Measurements from ENCODE around the gene MOV10. TPM values are rescaled to one million over a fixed set of nuclear protein-coding genes. Genes with fewer than 3 reads are reported as not detected.
A peak's percentile ranks its signal among the peaks of the same experiment; 100 is the strongest.

Gene MOV10
- total and polyA plus RNA-seq, 2 donors: 27.5 to 36.1 TPM

GRCh38 chr1:112686835-112687234 is 12.4 kb downstream of the MOV10 start:
- H3K36me3 ChIP-seq (ENCODE audit: insufficient read depth): no peaks in the 10 kb centered on the region
- H3K4me3 ChIP-seq (ENCODE audit: low read depth, low read length): no peak overlapping the region
- H3K27ac ChIP-seq (ENCODE audit: low read depth): no peak overlapping the region
- no peak for DNase-seq (ENCODE audit: extremely low spot score)
- H3K4me1 ChIP-seq (ENCODE audit: insufficient read depth): peaks cover 2% of the 10 kb centered on the region
- 93% methylated on average over 4 of the region's 4 CpGs for WGBS

GRCh38 chr1:112687361-112687760 is 12.9 kb downstream of the MOV10 start:
- Histone ChIP-seq H3K4me3 (ENCODE audit: low read depth, low read length) (no peak overlapping the region), H3K27ac (ENCODE audit: low read depth) (peak overlapping the region; percentile 76), H3K4me1 (ENCODE audit: insufficient read depth) (peaks cover 2% of the 10 kb centered on the region), H3K36me3 (ENCODE audit: insufficient read depth) (no peaks in the 10 kb centered on the region)
- DNase-seq (ENCODE audit: extremely low spot score): no peak
- 79% methylated on average over 4 of the region's 4 CpGs for WGBS

- Histone ChIP-seq H3K4me3 (ENCODE audit: low read depth, low read length) (no peak overlapping the region), H3K4me1 (ENCODE audit: insufficient read depth) (peaks cover 2% of the 10 kb centered on the region), H3K27ac (ENCODE audit: low read depth) (peak overlapping the region; percentile 76), H3K36me3 (ENCODE audit: insufficient read depth) (no peaks in the 10 kb centered on the region)
- no peak for DNase-seq (ENCODE audit: extremely low spot score)
- WGBS: 86% methylated on average over 13 of the region's 13 CpGs
Observed at GRCh38 chr1:112687785-112688496, 13.5 kb downstream of the MOV10 start.

GRCh38 chr1:112688781-112689193 is 14.3 kb downstream of the MOV10 start:
- H3K36me3 ChIP-seq (ENCODE audit: insufficient read depth): no peaks in the 10 kb centered on the region

GRCh38 chr1:112689196-112689841 is 14.9 kb downstream of the MOV10 start:
- peaks cover 2% of the 10 kb centered on the region for H3K4me1 ChIP-seq (ENCODE audit: insufficient read depth)
- WGBS: 90% methylated on average over 9 of the region's 9 CpGs
- no peaks in the 10 kb centered on the region for H3K36me3 ChIP-seq (ENCODE audit: insufficient read depth)
- no peak overlapping the region for H3K27ac ChIP-seq (ENCODE audit: low read depth)
- no peak overlapping the region for H3K4me3 ChIP-seq (ENCODE audit: low read depth, low read length)
- DNase-seq (ENCODE audit: extremely low spot score): no peak

More at GRCh38 chr1:112688781-112689193, 14.3 kb downstream of the MOV10 start:
- no peak overlapping the region for H3K27ac ChIP-seq (ENCODE audit: low read depth)
- DNase-seq (ENCODE audit: extremely low spot score): no peak
- H3K4me1 ChIP-seq (ENCODE audit: insufficient read depth): peaks cover 2% of the 10 kb centered on the region
- no peak overlapping the region for H3K4me3 ChIP-seq (ENCODE audit: low read depth, low read length)
- 64% methylated on average over 13 of the region's 13 CpGs for WGBS

GRCh38 chr1:112689842-112690237 is 15.4 kb downstream of the MOV10 start:
- H3K4me1 ChIP-seq (ENCODE audit: insufficient read depth): peaks cover 2% of the 10 kb centered on the region
- peaks cover 3% of the 10 kb centered on the region for H3K36me3 ChIP-seq (ENCODE audit: insufficient read depth)
- 91% methylated on average over 11 of the region's 11 CpGs for WGBS
- H3K4me3 ChIP-seq (ENCODE audit: low read depth, low read length): no peak overlapping the region
- no peak overlapping the region for H3K27ac ChIP-seq (ENCODE audit: low read depth)
- DNase-seq (ENCODE audit: extremely low spot score): no peak

- Histone ChIP-seq H3K27ac (ENCODE audit: low read depth) (no peak overlapping the region), H3K36me3 (ENCODE audit: insufficient read depth) (peaks cover 4% of the 10 kb centered on the region), H3K4me1 (ENCODE audit: insufficient read depth) (peaks cover 1% of the 10 kb centered on the region), H3K4me3 (ENCODE audit: low read depth, low read length) (no peak overlapping the region)
- DNase-seq (ENCODE audit: extremely low spot score): no peak
- WGBS: 96% methylated on average over 5 of the region's 5 CpGs
Observed at GRCh38 chr1:112692681-112693080, 18.2 kb downstream of the MOV10 start.

- DNase-seq (ENCODE audit: extremely low spot score): no peak
- peaks cover 4% of the 10 kb centered on the region for H3K36me3 ChIP-seq (ENCODE audit: insufficient read depth)
- 92% methylated on average over 6 of the region's 6 CpGs for WGBS
Observed at GRCh38 chr1:112693821-112694220, 19.4 kb downstream of the MOV10 start.

GRCh38 chr1:112694363-112694929 is 20.0 kb downstream of the MOV10 start:
- Histone ChIP-seq H3K4me3 (ENCODE audit: low read depth, low read length) (no peak overlapping the region), H3K36me3 (ENCODE audit: insufficient read depth) (peaks cover 4% of the 10 kb centered on the region), H3K27ac (ENCODE audit: low read depth) (no peak overlapping the region), H3K4me1 (ENCODE audit: insufficient read depth) (no peaks in the 10 kb centered on the region)
- DNase-seq (ENCODE audit: extremely low spot score): no peak
- 90% methylated on average over 15 of the region's 15 CpGs for WGBS

More at GRCh38 chr1:112693821-112694220, 19.4 kb downstream of the MOV10 start:
- Histone ChIP-seq H3K4me3 (ENCODE audit: low read depth, low read length) (no peak overlapping the region), H3K4me1 (ENCODE audit: insufficient read depth) (no peaks in the 10 kb centered on the region), H3K27ac (ENCODE audit: low read depth) (no peak overlapping the region)

- H3K36me3 ChIP-seq (ENCODE audit: insufficient read depth): peaks cover 4% of the 10 kb centered on the region
Observed at GRCh38 chr1:112695276-112695675, 20.8 kb downstream of the MOV10 start.

GRCh38 chr1:112696578-112697314 is 22.3 kb downstream of the MOV10 start:
- 90% methylated on average over 7 of the region's 7 CpGs for WGBS
- DNase-seq (ENCODE audit: extremely low spot score): no peak
- Histone ChIP-seq H3K27ac (ENCODE audit: low read depth) (no peak overlapping the region), H3K4me1 (ENCODE audit: insufficient read depth) (peaks cover 1% of the 10 kb centered on the region), H3K36me3 (ENCODE audit: insufficient read depth) (peaks cover 4% of the 10 kb centered on the region), H3K4me3 (ENCODE audit: low read depth, low read length) (no peak overlapping the region)

More at GRCh38 chr1:112695276-112695675, 20.8 kb downstream of the MOV10 start:
- Histone ChIP-seq H3K4me1 (ENCODE audit: insufficient read depth) (no peaks in the 10 kb centered on the region), H3K27ac (ENCODE audit: low read depth) (no peak overlapping the region), H3K4me3 (ENCODE audit: low read depth, low read length) (no peak overlapping the region)
- 95% methylated on average over 9 of the region's 9 CpGs for WGBS
- DNase-seq (ENCODE audit: extremely low spot score): no peak

- WGBS: 93% methylated on average over 9 of the region's 9 CpGs
- DNase-seq (ENCODE audit: extremely low spot score): no peak
- H3K4me1 ChIP-seq (ENCODE audit: insufficient read depth): peaks cover 1% of the 10 kb centered on the region
- H3K27ac ChIP-seq (ENCODE audit: low read depth): no peak overlapping the region
- H3K4me3 ChIP-seq (ENCODE audit: low read depth, low read length): no peak overlapping the region
- peaks cover 4% of the 10 kb centered on the region for H3K36me3 ChIP-seq (ENCODE audit: insufficient read depth)
Observed at GRCh38 chr1:112697781-112698201, 23.3 kb downstream of the MOV10 start.
